Fibroblast of the aortic adventitia (primary cell): ENCODE results near the gene YPEL3. TPM values are rescaled to one million over a fixed set of nuclear protein-coding genes. Genes with fewer than 3 reads are reported as not detected.

Experiments
- DNase-seq: peaks from one replicate; pipeline ENCODE4 v3.0.0-alpha.2; 2010; ENCODE audit warnings: low read depth
- H3K4me3 ChIP-seq: 2 replicates; pipeline ENCODE4 v1.5.1; 2011; ENCODE audit warnings: low read depth, mild to moderate bottlenecking, control low read depth, low read length, moderate library complexity
- CTCF ChIP-seq: IDR thresholded peaks from 2 replicates; pipeline ENCODE4 v1.5.1; 2011; ENCODE audit warnings: mild to moderate bottlenecking, low read length, control low read depth, inconsistent platforms; ENCODE audit not compliant: insufficient read depth
- total RNA-seq: library from RNA; depleted of rRNA; stranded (reverse); fragments of >200 nt; gene quantifications from 2 replicates; pipeline ENCODE4 v1.2.3, GENCODE V29; 2012; ENCODE audit warnings: low replicate concordance

The YPEL3 gene
- total RNA-seq, 1 donor: 19.8 TPM

GRCh38 chr16:30088832-30089624, 7.0 kb downstream of the YPEL3 start:
- H3K4me3 ChIP-seq: no peak overlapping the region
- TF ChIP-seq CTCF: no peak
- no peak for DNase-seq

GRCh38 chr16:30088237-30088831, 7.7 kb downstream of the YPEL3 start:
- no peak overlapping the region for H3K4me3 ChIP-seq
- no peak for DNase-seq
- TF ChIP-seq CTCF: no peak

GRCh38 chr16:30087181-30087898, 8.7 kb downstream of the YPEL3 start:
- DNase-seq: no peak
- TF ChIP-seq CTCF: no peak
- no peak overlapping the region for H3K4me3 ChIP-seq

- no peak overlapping the region for H3K4me3 ChIP-seq
- no peak for TF ChIP-seq CTCF
- no peak for DNase-seq
These were observed 9.5 kb downstream of the YPEL3 start for GRCh38 chr16:30086291-30087140.

GRCh38 chr16:30085820-30086219, 10.2 kb downstream of the YPEL3 start:
- TF ChIP-seq CTCF: no peak
- H3K4me3 ChIP-seq: no peak overlapping the region
- DNase-seq: no peak

GRCh38 chr16:30085247-30085646, 10.8 kb downstream of the YPEL3 start:
- peak; percentile 6 for TF ChIP-seq CTCF
- peak; percentile 46 for DNase-seq
- H3K4me3 ChIP-seq: no peak overlapping the region
